ENCODE results near the gene MEAF6. TPM values are rescaled to one million over a fixed set of nuclear protein-coding genes. Genes with fewer than 3 reads are reported as not detected.

MEAF6 gene
- total and polyA plus RNA-seq, 2 of the 8 experiments (the other 6 are each of a cell fraction or from before 2014, with no cell fraction given) = 23.0 to 38.8 TPM

DNA sequence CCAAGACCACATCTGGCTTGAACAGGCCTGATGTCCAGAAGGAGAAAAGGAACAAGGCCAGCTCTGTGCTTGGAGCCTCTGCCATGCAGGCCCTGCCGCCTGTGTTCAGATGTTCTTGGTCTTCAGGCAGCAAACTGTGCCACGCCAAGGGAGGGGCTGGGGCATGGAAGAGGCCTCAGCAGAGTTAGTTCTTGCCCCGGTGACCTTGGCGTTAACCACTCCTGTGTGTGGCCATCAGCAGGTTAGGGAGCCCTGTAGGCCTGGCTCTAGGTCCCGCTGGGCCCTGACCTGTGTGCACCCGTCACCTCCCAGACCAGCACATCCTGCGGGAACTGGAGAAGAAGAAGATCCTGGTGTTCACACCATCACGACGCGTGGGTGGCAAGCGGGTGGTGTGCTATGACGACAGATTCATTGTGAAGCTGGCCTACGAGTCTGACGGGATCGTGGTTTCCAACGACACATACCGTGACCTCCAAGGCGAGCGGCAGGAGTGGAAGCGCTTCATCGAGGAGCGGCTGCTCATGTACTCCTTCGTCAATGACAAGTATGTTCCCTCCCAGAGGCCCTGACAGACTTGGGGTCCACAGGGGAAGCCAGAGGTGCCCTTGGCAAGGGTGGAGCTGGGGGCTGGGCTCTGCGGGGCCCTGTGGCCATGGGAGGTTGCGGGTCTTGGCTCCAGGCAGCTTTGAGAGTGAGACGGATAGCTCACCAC is 33.1 kb downstream of the MEAF6 start:
- no peak for TF ChIP-seq GTF2F1 (IDR thresholded peaks at IDR 0.05; ENCODE audit: borderline replicate concordance, low read depth, low read length)
- no peak for TF ChIP-seq YY1 (IDR thresholded peaks at IDR 0.05; ENCODE audit: low read depth, low read length)
- TF ChIP-seq POLR2AphosphoS5 (IDR thresholded peaks at IDR 0.05; ENCODE audit: low read depth, low read length) = no peak
- no peak for TF ChIP-seq JUND (IDR thresholded peaks at IDR 0.05; ENCODE audit: low read length)
- no peak for TF ChIP-seq HDAC2 (IDR thresholded peaks at IDR 0.05; ENCODE audit: borderline replicate concordance in 1 of 2, low read depth in 2 of 2, low read length in 2 of 2)
- Histone ChIP-seq H3K4me1 (replicated peaks in 1 of 4; ENCODE audit: control insufficient read depth in 3 of 4, insufficient read depth in 4 of 4, low read length in 3 of 4) (peaks cover 0 to 27% (median 16%) of the 10 kb centered on the region in 4 experiments; a peak in 6 of 7 replicates), H4K91ac (replicated peaks; ENCODE audit: insufficient read length, low read length) (no peak overlapping the region), H3K9ac (replicated peaks in 1 of 4; ENCODE audit: extremely low read depth in 1 of 4, low read depth in 3 of 4, low read length in 3 of 4) (no peak overlapping the region), H3K79me1 (ENCODE audit: low read depth, low read length) (peaks cover 8% of the 10 kb centered on the region; the same call in 1 of the 2 replicates), H3K18ac (ENCODE audit: extremely low read depth, low read length) (no peak overlapping the region), H3K4me2 (ENCODE audit: insufficient read depth in 1 of 2, low read depth in 2 of 2, low read length in 2 of 2) (no peak overlapping the region), H3K23ac (ENCODE audit: insufficient read length) (no peak overlapping the region), H2BK15ac (ENCODE audit: low read length) (no peak overlapping the region), H3K9me3 (ENCODE audit: insufficient read depth in 2 of 2, low read depth in 1 of 2, low read length in 1 of 2) (no peaks in the 10 kb centered on the region), H3K56ac (replicated peaks; ENCODE audit: insufficient read length, low read depth, low read length) (no peak overlapping the region), H4K5ac (ENCODE audit: insufficient read length, low read depth, low read length) (no peak overlapping the region), H2BK120ac (replicated peaks; ENCODE audit: low read depth, low read length) (no peak overlapping the region), H3K36me3 (ENCODE audit: control insufficient read depth in 2 of 4, insufficient read depth in 4 of 4, low read length in 3 of 4) (peaks cover 9 to 36% (median 26%) of the 10 kb centered on the region in 4 experiments; a peak in 7 of 8 replicates), H4K8ac (ENCODE audit: extremely low read depth, insufficient read depth, low read length) (0 out of 2 replicates have a peak overlapping the region, but pooled peaks have one; percentile 11), H3K4me3 (ENCODE audit: extremely low read depth in 1 of 4, insufficient read depth in 2 of 4, low read depth in 3 of 4, low read length in 4 of 4) (no peak overlapping the region), H2AFZ (ENCODE audit: low read length) (no peak overlapping the region), H3K27ac (ENCODE audit: low read depth, low read length) (no peak overlapping the region), H3K4ac (replicated peaks; ENCODE audit: insufficient read length, low read depth, low read length) (no peak overlapping the region), H2BK5ac (ENCODE audit: low read depth, low read length) (no peak overlapping the region), H2BK12ac (ENCODE audit: low read depth, low read length) (no peak overlapping the region), H2AK5ac (ENCODE audit: low read depth, low read length) (no peak overlapping the region), H3K27me3 (replicated peaks in 1 of 4; ENCODE audit: control insufficient read depth in 3 of 4, extremely low read depth in 1 of 4, insufficient read depth in 3 of 4, low read length in 3 of 4) (no peaks in the 10 kb centered on the region), H3K23me2 (ENCODE audit: low read depth, low read length) (no peaks in the 10 kb centered on the region), H3K14ac (ENCODE audit: insufficient read length) (no peak overlapping the region), H2BK20ac (ENCODE audit: low read length) (no peak overlapping the region), H3K79me2 (ENCODE audit: control insufficient read depth in 1 of 2, insufficient read depth in 2 of 2, low read length in 2 of 2) (peaks cover 0 to 15% of the 10 kb centered on the region in 2 experiments; a peak in 2 of 4 replicates), H4K20me1 (replicated peaks in 1 of 2; ENCODE audit: control insufficient read depth in 1 of 2, insufficient read depth in 2 of 2, low read length in 2 of 2) (peaks cover 4 to 11% of the 10 kb centered on the region in 2 experiments)
- no peak for DNase-seq (ENCODE audit: low read depth in 1 of 2, low spot score in 2 of 2)
- POLR2A ChIA-PET (ENCODE audit: partially characterized antibody) = interaction anchor here (1.0 kb wide), 1 partner anchor 81 kb away, joined by 3 read pairs; no protein-coding TSS in a partner anchor
- CTCF ChIA-PET (ENCODE audit: partially characterized antibody) = interaction anchor here (21.7 kb wide), 1 partner anchor 28 kb away, joined by 382 read pairs; no protein-coding TSS in a partner anchor
- FAIRE-seq = no peak
- WGBS, 2 experiments (ENCODE audit: extremely low coverage in 1 of 2, insufficient coverage in 1 of 2, insufficient read length in 1 of 2, insufficient replicate concordance in 2 of 2, low coverage in 1 of 2, low lambda C conversion rate in 2 of 2, missing lambda C conversion rate in 1 of 2) = 92% methylated on average over 25 of the region's 26 CpGs; no CpG with 5 or more reads in 1 of the 2 experiments
